Fibroblast of mammary gland (primary cell): ENCODE results near the gene COL28A1.

ENCODE experiments used
- DNase-seq: peaks from one replicate; pipeline ENCODE4 v3.0.0-alpha.2; 2010; ENCODE audit warnings: low read depth
- H3K4me3 ChIP-seq: 2 replicates; pipeline ENCODE4 v1.5.1; 2011; ENCODE audit warnings: low read depth, mild to moderate bottlenecking, low read length, moderate library complexity; ENCODE audit not compliant: control insufficient read depth
- TF ChIP-seq, protein P1 (sequence below): conservative IDR thresholded peaks from 2 replicates; pipeline ENCODE4 v1.5.1; 2011; ENCODE audit warnings: low read depth, low read length, inconsistent platforms; ENCODE audit not compliant: control insufficient read depth, insufficient read depth

The COL28A1 gene

DNA sequence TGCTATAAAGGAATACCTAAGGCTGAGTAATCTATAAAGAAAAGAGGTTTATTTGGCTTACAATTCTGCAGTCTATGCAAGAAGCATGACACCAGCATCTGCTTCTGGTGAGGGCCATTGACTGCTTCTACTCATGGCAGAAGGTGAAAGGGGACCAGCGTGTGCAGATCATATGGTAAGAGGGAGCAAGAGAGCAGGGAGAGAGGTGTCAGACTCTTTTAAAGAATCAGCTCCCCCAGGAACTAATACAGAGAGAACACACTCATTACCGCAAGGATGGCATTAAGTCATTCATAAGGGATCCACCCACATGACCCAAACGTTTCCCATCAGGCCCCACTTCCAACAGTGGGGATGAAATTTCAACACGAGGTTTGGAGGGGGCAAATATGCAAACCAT, 3.5 kb upstream of the COL28A1 start:
- TF ChIP-seq, protein P1, sequence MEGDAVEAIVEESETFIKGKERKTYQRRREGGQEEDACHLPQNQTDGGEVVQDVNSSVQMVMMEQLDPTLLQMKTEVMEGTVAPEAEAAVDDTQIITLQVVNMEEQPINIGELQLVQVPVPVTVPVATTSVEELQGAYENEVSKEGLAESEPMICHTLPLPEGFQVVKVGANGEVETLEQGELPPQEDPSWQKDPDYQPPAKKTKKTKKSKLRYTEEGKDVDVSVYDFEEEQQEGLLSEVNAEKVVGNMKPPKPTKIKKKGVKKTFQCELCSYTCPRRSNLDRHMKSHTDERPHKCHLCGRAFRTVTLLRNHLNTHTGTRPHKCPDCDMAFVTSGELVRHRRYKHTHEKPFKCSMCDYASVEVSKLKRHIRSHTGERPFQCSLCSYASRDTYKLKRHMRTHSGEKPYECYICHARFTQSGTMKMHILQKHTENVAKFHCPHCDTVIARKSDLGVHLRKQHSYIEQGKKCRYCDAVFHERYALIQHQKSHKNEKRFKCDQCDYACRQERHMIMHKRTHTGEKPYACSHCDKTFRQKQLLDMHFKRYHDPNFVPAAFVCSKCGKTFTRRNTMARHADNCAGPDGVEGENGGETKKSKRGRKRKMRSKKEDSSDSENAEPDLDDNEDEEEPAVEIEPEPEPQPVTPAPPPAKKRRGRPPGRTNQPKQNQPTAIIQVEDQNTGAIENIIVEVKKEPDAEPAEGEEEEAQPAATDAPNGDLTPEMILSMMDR, result no peak
- H3K4me3 ChIP-seq, result no peak overlapping the region
- no peak for DNase-seq

DNA sequence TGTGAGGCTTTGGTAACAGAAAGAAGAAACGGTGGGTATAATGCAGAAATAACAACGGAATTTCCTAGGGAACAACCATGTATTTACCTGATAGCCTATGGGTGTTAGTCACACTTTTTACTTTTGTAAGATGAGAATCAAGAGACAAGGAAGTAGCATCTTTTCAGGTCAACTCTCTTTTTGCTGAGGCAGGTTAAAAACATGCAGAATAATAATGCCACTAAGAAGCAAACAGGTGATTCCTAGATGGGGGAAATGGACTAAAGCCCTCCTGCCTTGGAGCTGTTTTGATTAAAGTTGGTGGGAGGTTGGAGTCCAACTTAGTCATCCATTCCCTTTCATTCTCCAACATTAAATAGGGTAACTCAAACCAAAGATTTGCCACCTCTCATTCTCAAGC, 2.0 kb upstream of the COL28A1 start:
- no peak overlapping the region for H3K4me3 ChIP-seq
- TF ChIP-seq, protein P1, result no peak
- no peak for DNase-seq

DNA sequence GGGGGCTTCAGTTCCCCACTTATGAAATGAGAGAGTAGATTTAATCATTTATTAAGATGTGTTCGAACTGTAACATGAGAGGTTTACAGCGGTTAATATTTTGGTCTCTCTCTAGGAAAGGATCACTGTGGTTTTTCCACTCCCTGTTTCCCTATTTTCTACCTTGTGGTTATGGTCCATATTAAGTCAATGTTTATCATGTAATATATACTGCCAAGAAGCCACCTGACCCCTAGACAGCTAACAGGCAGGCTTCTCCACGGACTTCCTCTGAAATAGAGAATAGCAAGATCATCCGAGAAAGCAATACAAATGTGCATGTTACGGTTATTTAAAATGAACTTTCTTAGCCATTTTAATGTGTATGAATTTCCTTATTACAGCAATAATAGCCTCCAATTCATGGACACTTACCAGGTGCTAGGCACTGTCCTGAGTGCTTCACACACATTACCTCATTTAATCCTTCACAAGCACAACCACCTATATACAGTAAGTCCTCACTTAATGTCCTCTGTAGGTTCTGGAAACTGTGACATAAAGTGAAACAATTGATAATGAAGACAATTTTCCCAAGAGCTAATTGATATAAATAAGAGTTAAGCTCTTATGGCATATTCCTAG, 835 bp upstream of the COL28A1 start:
- no peak for DNase-seq
- H3K4me3 ChIP-seq, result no peak overlapping the region
- TF ChIP-seq, protein P1, result no peak

DNA sequence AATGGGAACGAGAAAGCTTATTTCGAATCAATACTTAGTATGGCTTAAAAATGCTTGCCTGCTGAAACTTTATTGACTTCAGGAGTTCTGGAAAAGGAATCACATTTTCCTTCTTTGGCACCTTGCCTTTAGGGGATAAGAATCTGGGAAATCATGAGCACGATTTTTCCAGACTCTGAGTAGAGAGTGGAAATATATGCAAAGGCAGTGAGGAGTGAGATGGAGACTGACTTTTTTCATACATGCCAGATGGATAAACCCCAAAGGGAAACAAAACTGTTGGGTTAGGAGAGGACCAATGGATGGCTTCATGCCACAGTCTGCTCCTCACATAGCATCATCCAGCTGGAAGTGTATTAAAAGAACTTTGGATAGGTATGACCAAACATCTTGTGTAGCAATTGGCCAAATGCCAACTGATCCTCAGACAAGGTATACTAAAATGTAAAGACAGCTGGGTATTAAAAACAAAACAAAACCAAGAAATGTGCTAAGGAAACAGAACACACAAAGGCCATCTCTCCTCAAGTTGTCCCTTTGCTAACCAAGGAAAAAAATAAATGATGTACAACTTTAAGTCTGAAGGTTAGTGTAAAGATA, 1.7 kb downstream of the COL28A1 start:
- DNase-seq, result no peak

DNA sequence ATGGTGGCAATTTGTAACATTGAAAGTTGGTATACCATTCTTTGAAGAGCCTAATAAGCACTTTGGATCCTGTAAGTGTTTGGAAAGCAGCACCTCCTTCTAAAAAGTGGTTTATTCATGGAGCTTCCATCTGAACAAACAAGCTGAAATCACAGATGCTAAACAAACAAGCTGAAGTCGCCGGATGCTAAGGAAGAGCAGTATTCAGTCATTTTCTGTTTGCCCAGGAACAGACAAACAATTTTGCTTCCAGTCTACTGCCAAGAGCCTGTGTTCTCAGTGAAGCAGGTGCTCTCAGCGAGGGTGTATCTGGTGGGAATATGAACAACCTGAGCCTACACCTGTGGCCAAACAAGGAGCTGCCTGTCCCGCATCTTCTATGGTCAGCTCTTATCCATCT, 6.3 kb downstream of the COL28A1 start:
- TF ChIP-seq, protein P1, result no peak

More for the DNA sequence above, 1.7 kb downstream of the COL28A1 start:
- H3K4me3 ChIP-seq, result no peak overlapping the region
- TF ChIP-seq, protein P1, result no peak

DNA sequence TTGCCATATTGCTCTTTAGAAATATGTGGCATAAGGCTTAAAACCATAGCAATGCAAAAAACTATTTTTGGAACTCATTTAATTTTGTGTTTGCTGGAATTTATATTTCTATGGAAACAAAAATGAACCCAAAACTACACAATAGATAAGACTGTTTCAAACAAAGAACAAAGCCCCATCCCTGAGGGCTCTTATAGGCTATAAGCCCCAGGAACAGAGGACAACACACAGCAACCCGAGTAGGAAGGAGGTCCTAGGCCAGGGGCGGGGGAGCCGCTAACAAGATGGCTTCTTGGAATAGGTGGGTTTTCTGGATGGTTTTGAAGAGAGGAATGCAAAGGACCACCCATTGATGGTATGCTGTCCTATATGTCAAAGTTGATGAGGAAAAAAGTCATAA, 8.6 kb downstream of the COL28A1 start:
- no peak for DNase-seq
- no peak overlapping the region for H3K4me3 ChIP-seq
- TF ChIP-seq, protein P1, result no peak

More for the DNA sequence above, 6.3 kb downstream of the COL28A1 start:
- H3K4me3 ChIP-seq, result no peak overlapping the region
- no peak for DNase-seq
